ENCODE data around the gene SERPINH1.

GRCh38 chr11:75595429-75595828 is 33.4 kb downstream of the SERPINH1 start:
- TF ChIP-seq CTCF (IDR thresholded peaks at IDR 0.05): no peak
- no peak for TF ChIP-seq POLR2A (IDR thresholded peaks at IDR 0.05; ENCODE audit: low read length)
- TF ChIP-seq EHMT2 (IDR thresholded peaks at IDR 0.05; ENCODE audit: low read depth): no peak
- TF ChIP-seq CHD2 (IDR thresholded peaks at IDR 0.05; ENCODE audit: low read length, partially characterized antibody): no peak
- TF ChIP-seq FOXS1 (CRISPR knock-in tag; IDR thresholded peaks at IDR 0.05): no peak
- no peak for TF ChIP-seq GATA3 (IDR thresholded peaks at IDR 0.05; ENCODE audit: borderline replicate concordance)
- TF ChIP-seq HOXB13 (CRISPR knock-in tag; IDR thresholded peaks at IDR 0.05; ENCODE audit: low read depth): no peak
- TF ChIP-seq EP300 (IDR thresholded peaks at IDR 0.05): no peak
- TF ChIP-seq MAZ (IDR thresholded peaks at IDR 0.05; ENCODE audit: borderline replicate concordance, low read depth, low read length): no peak
- TF ChIP-seq ZNF302 (CRISPR knock-in tag; IDR thresholded peaks at IDR 0.05): no peak
- TF ChIP-seq REST (IDR thresholded peaks at IDR 0.05): no peak
- no peak for TF ChIP-seq MAX (IDR thresholded peaks at IDR 0.05)
